ENCODE measurements around the gene CACNA1C.

- TF ChIP-seq POLR2AphosphoS5 (IDR thresholded peaks at IDR 0.05; ENCODE audit: low read depth, low read length) (no peak), TAF1 (IDR thresholded peaks at IDR 0.05; ENCODE audit: borderline replicate concordance, low read depth, low read length) (no peak), MXI1 (IDR thresholded peaks at IDR 0.05; ENCODE audit: low read depth, low read length) (no peak)
Measured at GRCh38 chr12:2453076-2453760, 400.4 kb downstream of the CACNA1C start.
